HepG2 (cell line): Measurements from ENCODE around the gene TRIM54. TPM values are rescaled to one million over a fixed set of nuclear protein-coding genes. Genes with fewer than 3 reads are reported as not detected.
A peak's percentile ranks its signal among the peaks of the same experiment; 100 is the strongest.

Source experiments
- ATF1 ChIP-seq: IDR thresholded peaks from 2 replicates; pipeline ENCODE4 v1.6.1; 2016; ENCODE audit warnings: mild to moderate bottlenecking, control low read depth
- EP300 ChIP-seq, 3 experiments: sonication (generic) in 1 of 3; formaldehyde crosslinking in 1 of 3; IDR thresholded peaks; 2 replicates each; pipeline versions ENCODE4 v1.5.1 to v1.6.1; 2011 to 2020; ENCODE audit warnings: low read depth in 2 of 3, low read length in 2 of 3, borderline replicate concordance in 1 of 3, improper control_type of control experiment in 1 of 3, mild to moderate bottlenecking in 1 of 3, missing genetic modification reagents in 1 of 3, moderate library complexity in 1 of 3
- HOXA3 ChIP-seq: sonication (generic); formaldehyde crosslinking; IDR thresholded peaks from 2 replicates; pipeline ENCODE4 v1.5.0; 2020; ENCODE audit warnings: missing genetic modification reagents
- KAT7 ChIP-seq: IDR thresholded peaks from 2 replicates; pipeline ENCODE4 v1.6.1; 2018; ENCODE audit warnings: borderline replicate concordance, missing compliant biosample characterization
- NFRKB ChIP-seq: fragments of 450-650 bp; IDR thresholded peaks from 2 replicates; pipeline ENCODE4 v1.6.1; 2017
- NFYB ChIP-seq: sonication (generic); formaldehyde crosslinking; IDR thresholded peaks from 2 replicates; pipeline ENCODE4 v1.4.0; 2020; ENCODE audit warnings: missing genetic modification reagents
- RAD51 ChIP-seq: fragments of 450-650 bp; IDR thresholded peaks from 2 replicates; pipeline ENCODE4 v1.6.1; 2016; ENCODE audit warnings: borderline replicate concordance
- RFX5 ChIP-seq: IDR thresholded peaks from 2 replicates; pipeline ENCODE4 v1.6.1; 2011; ENCODE audit warnings: low read depth, low read length, improper control_type of control experiment
- SPEN ChIP-seq: sonication (generic); formaldehyde crosslinking; IDR thresholded peaks from 2 replicates; pipeline ENCODE4 v1.5.1; 2020; ENCODE audit warnings: low read depth, mild to moderate bottlenecking, missing genetic modification reagents
- ZNF138 ChIP-seq: sonication (generic); formaldehyde crosslinking; IDR thresholded peaks from 2 replicates; pipeline ENCODE4 v1.5.0; 2020; ENCODE audit warnings: mild to moderate bottlenecking, low read depth, missing genetic modification reagents
- ZNF790 ChIP-seq: sonication (generic); formaldehyde crosslinking; IDR thresholded peaks from 2 replicates; pipeline ENCODE4 v1.8.0; 2022; ENCODE audit warnings: missing genetic modification reagents, mild to moderate bottlenecking, borderline replicate concordance
- polyA plus RNA-seq, 8 experiments: library from polyadenylated mRNA; depleted of rRNA in 3 of 8; stranded (reverse) in 7 of 8; unstranded in 1 of 8; fragments of >200 nt; fragmentation: Illumina TruSeq in 4 of 8; extraction: Trizol in 4 of 8; gene quantifications; 2 replicates each; pipeline versions ENCODE4 v1.2.1 to v1.2.3, GENCODE V29; 2011 to 2016; ENCODE audit warnings: low read depth in 4 of 8, missing spikeins in 1 of 8, mixed read lengths in 1 of 8; ENCODE audit not compliant: insufficient read depth in 1 of 8
- total RNA-seq, 5 experiments: library from RNA; depleted of rRNA; stranded (reverse); fragments of >200 nt; fragmentation: Illumina TruSeq; extraction: Trizol; gene quantifications; 2 replicates each; pipeline ENCODE4 v1.2.3, GENCODE V29; 2016; ENCODE audit warnings: low read depth in 1 of 5
- TF ChIP-seq, protein P1 (sequence below), 2 experiments: fragments of 450-650 bp in 1 of 2; sonication (generic) in 1 of 2; formaldehyde crosslinking in 1 of 2; IDR thresholded peaks; 2 replicates each; pipeline versions ENCODE4 v1.6.1 to v1.8.0; 2016 to 2022; ENCODE audit warnings: antibody characterized with exemption in 1 of 2, mild to moderate bottlenecking in 1 of 2, missing genetic modification reagents in 1 of 2
- TF ChIP-seq, protein P2 (sequence below): sonication (generic); formaldehyde crosslinking; IDR thresholded peaks from 2 replicates; pipeline ENCODE4 v1.4.0; 2020; ENCODE audit warnings: missing genetic modification reagents
- TF ChIP-seq, protein P3 (sequence below): sonication (generic); formaldehyde crosslinking; IDR thresholded peaks from 2 replicates; pipeline ENCODE4 v1.9.0; 2022; ENCODE audit warnings: low read depth, missing genetic modification reagents

The TRIM54 gene
- total and polyA plus RNA-seq, 2 of the 13 experiments (the other 11 are each of a cell fraction or from before 2014, with no cell fraction given): 0.07 to 0.13 TPM

DNA sequence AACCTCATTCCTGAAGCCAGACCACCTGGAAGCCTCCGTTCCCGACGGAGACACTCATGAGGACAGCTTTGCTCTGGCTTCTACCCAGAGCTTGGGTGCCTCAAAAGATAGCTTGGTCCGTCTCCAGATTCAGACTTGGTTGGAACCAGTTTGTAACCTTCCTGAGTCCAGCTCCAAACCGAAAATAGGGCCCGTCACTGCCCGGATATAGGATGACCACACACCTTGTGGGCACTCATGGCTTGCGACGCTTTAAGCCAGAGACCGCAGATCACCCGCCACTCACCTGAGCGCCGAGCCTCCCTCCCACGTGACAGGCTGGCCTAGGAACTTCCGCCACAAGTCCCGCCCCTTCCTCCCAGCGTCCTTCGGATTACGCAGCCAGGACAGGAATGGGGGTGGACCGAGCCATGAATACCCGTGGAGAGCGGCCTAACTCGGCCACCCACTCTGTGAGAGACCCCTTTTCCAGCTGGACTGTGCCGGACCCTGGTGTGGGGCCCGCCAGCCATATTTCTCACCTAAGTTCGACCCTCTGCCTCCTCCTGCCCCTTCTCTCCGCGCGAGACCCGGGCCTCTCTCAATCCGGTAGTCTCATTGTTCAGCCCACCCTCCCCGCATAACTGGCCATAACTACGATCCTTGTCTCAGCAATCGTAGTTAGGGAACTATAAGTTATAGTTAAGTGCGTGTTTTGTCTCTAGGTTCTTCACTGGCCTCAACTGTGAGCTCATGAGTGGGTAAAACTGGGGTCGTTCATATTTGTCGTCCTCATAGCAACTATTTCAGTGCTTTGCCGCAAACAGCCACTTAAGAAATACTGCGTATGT lies 40.8 kb downstream of the TRIM54 start, which contains the start of gene MPV17 (continued):
- TF ChIP-seq, protein P1, sequence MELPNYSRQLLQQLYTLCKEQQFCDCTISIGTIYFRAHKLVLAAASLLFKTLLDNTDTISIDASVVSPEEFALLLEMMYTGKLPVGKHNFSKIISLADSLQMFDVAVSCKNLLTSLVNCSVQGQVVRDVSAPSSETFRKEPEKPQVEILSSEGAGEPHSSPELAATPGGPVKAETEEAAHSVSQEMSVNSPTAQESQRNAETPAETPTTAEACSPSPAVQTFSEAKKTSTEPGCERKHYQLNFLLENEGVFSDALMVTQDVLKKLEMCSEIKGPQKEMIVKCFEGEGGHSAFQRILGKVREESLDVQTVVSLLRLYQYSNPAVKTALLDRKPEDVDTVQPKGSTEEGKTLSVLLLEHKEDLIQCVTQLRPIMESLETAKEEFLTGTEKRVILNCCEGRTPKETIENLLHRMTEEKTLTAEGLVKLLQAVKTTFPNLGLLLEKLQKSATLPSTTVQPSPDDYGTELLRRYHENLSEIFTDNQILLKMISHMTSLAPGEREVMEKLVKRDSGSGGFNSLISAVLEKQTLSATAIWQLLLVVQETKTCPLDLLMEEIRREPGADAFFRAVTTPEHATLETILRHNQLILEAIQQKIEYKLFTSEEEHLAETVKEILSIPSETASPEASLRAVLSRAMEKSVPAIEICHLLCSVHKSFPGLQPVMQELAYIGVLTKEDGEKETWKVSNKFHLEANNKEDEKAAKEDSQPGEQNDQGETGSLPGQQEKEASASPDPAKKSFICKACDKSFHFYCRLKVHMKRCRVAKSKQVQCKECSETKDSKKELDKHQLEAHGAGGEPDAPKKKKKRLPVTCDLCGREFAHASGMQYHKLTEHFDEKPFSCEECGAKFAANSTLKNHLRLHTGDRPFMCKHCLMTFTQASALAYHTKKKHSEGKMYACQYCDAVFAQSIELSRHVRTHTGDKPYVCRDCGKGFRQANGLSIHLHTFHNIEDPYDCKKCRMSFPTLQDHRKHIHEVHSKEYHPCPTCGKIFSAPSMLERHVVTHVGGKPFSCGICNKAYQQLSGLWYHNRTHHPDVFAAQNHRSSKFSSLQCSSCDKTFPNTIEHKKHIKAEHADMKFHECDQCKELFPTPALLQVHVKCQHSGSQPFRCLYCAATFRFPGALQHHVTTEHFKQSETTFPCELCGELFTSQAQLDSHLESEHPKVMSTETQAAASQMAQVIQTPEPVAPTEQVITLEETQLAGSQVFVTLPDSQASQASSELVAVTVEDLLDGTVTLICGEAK (IDR thresholded peaks at IDR 0.05): peak; percentile 46; the same call in 1 of the 2 replicates
- TF ChIP-seq, protein P1 (CRISPR knock-in tag; IDR thresholded peaks at IDR 0.05): peak; percentile 84
- TF ChIP-seq ZNF790 (CRISPR knock-in tag) (peak; percentile 63; the same call in 1 of the 2 replicates), SPEN (CRISPR knock-in tag) (peak; percentile 94), NFRKB (no peak), EP300 (IDR thresholded peaks at IDR 0.05; ENCODE audit: low read depth in 2 of 2, low read length in 2 of 2) (0 out of 4 replicates have a peak, but pooled peaks of 1 of the 2 experiments have one; percentile 45), EP300 (CRISPR knock-in tag; IDR thresholded peaks at IDR 0.05; ENCODE audit: borderline replicate concordance) (no peak), HOXA3 (CRISPR knock-in tag) (peak; percentile 84), RAD51 (peak; percentile 95), ZNF138 (CRISPR knock-in tag) (0 out of 2 replicates have a peak, but pooled peaks have one; percentile 20), ATF1 (CRISPR knock-in tag) (no peak), KAT7 (CRISPR knock-in tag) (peak; percentile 48; the same call in 1 of the 2 replicates), NFYB (CRISPR knock-in tag) (peak; percentile 64), RFX5 (no peak)
- TF ChIP-seq, protein P2, sequence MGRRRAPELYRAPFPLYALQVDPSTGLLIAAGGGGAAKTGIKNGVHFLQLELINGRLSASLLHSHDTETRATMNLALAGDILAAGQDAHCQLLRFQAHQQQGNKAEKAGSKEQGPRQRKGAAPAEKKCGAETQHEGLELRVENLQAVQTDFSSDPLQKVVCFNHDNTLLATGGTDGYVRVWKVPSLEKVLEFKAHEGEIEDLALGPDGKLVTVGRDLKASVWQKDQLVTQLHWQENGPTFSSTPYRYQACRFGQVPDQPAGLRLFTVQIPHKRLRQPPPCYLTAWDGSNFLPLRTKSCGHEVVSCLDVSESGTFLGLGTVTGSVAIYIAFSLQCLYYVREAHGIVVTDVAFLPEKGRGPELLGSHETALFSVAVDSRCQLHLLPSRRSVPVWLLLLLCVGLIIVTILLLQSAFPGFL (CRISPR knock-in tag): peak; percentile 1; the same call in 1 of the 2 replicates
- TF ChIP-seq, protein P3, sequence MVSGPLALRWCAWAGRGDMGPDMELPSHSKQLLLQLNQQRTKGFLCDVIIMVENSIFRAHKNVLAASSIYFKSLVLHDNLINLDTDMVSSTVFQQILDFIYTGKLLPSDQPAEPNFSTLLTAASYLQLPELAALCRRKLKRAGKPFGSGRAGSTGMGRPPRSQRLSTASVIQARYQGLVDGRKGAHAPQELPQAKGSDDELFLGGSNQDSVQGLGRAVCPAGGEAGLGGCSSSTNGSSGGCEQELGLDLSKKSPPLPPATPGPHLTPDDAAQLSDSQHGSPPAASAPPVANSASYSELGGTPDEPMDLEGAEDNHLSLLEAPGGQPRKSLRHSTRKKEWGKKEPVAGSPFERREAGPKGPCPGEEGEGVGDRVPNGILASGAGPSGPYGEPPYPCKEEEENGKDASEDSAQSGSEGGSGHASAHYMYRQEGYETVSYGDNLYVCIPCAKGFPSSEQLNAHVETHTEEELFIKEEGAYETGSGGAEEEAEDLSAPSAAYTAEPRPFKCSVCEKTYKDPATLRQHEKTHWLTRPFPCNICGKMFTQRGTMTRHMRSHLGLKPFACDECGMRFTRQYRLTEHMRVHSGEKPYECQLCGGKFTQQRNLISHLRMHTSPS: peak; percentile 29; the same call in 1 of the 2 replicates
